DMS153 treated with DMSO at 0.1 percent for 48 hours (cell line): Measurements from ENCODE around the gene USP27X.

Experiments
- DNase-seq: peaks from one replicate; lab custom pipeline; 2025; ENCODE audit not compliant: unreplicated experiment; lab: John Stamatoyannopoulos, UW

The USP27X gene

GRCh38 chrX:49880668-49881067 is 1.4 kb downstream of the USP27X start:
- DNase-seq = no peak

GRCh38 chrX:49884290-49884862 is 5.1 kb downstream of the USP27X start:
- peak; percentile 27 for DNase-seq

- DNase-seq = no peak
Observed at GRCh38 chrX:49892542-49892941, 13.3 kb downstream of the USP27X start.

GRCh38 chrX:49896951-49897350 is 17.7 kb downstream of the USP27X start:
- DNase-seq = no peak

- no peak for DNase-seq
Observed at GRCh38 chrX:49901048-49901447, 21.8 kb downstream of the USP27X start.

GRCh38 chrX:49910344-49910743 is 31.1 kb downstream of the USP27X start:
- DNase-seq = peak; percentile 77

- no peak for DNase-seq
Observed at GRCh38 chrX:49912086-49912485, 32.8 kb downstream of the USP27X start.

- no peak for DNase-seq
Observed at GRCh38 chrX:49912861-49913260, 33.6 kb downstream of the USP27X start.

- DNase-seq = peak; percentile 38
Observed at GRCh38 chrX:49915361-49916222, 36.3 kb downstream of the USP27X start.

- DNase-seq = no peak
Observed at GRCh38 chrX:49919617-49920016, 40.3 kb downstream of the USP27X start.

GRCh38 chrX:49921109-49921508 is 41.8 kb downstream of the USP27X start:
- no peak for DNase-seq

GRCh38 chrX:49922291-49923241 is 43.3 kb downstream of the USP27X start, which contains the start of gene CLCN5:
Gene CLCN5 (plus strand): TSS chrX:49922596. CDS start chrX:49925299, 2,703 bp downstream.
- DNase-seq = peak; percentile 87

GRCh38 chrX:49925176-49925575 is 45.9 kb downstream of the USP27X start:
- no peak for DNase-seq

- DNase-seq = no peak
Observed at GRCh38 chrX:49930039-49930438, 50.8 kb downstream of the USP27X start.
